H1 (cell line): Measurements from ENCODE around the gene JAKMIP1.

Experiments
- BACH1 ChIP-seq: IDR thresholded peaks from 2 replicates; pipeline ENCODE4 v1.6.1; 2012; ENCODE audit warnings: low read length, improper control_type of control experiment
- CTCF ChIP-seq, 3 experiments: IDR thresholded peaks; 1 replicate in 2 of 3; 2 replicates in 1 of 3; pipeline versions ENCODE4 v1.5.1 to v1.6.1; 2011; ENCODE audit warnings: low read length in 3 of 3, mild to moderate bottlenecking in 3 of 3, inconsistent platforms in 2 of 3, low read depth in 1 of 3, moderate library complexity in 1 of 3; ENCODE audit not compliant: insufficient read depth in 1 of 3; ENCODE audit errors: control extremely low read depth in 1 of 3
- POLR2AphosphoS5 ChIP-seq: IDR thresholded peaks from 2 replicates; pipeline ENCODE4 v1.6.1; 2011; ENCODE audit warnings: low read depth, low read length
- TCF12 ChIP-seq: IDR thresholded peaks from 2 replicates; pipeline ENCODE4 v1.6.1; 2011; ENCODE audit warnings: low read depth, mild to moderate bottlenecking, low read length

DNA sequence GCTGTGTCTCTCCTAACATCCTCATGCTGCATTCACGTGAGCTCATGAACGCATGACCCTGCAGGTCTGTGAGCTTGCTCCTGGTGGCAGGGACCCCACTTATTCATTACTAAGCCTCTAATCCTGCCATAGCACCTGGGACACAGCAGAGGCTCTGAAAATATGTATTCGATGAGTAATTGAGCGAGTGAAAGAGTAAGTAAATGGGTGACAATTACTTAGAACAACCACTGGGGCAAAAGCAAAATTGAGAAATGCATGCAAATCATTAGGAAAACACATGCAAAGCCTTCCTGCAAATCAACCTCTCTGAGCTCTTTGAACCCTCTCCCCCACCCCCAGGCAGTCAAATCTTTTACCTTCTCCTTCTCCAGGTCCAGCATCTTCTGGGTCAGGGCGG is 158.5 kb downstream of the JAKMIP1 start:
- TF ChIP-seq POLR2AphosphoS5, result no peak
- no peak for TF ChIP-seq CTCF (IDR thresholded peaks at IDR 0.05; ENCODE audit: control extremely low read depth in 1 of 3, insufficient read depth in 1 of 3, low read depth in 1 of 3, low read length in 3 of 3)
- TF ChIP-seq BACH1, result no peak
- TF ChIP-seq TCF12, result no peak
